Measurements from ENCODE around the gene UAP1L1.

DNA sequence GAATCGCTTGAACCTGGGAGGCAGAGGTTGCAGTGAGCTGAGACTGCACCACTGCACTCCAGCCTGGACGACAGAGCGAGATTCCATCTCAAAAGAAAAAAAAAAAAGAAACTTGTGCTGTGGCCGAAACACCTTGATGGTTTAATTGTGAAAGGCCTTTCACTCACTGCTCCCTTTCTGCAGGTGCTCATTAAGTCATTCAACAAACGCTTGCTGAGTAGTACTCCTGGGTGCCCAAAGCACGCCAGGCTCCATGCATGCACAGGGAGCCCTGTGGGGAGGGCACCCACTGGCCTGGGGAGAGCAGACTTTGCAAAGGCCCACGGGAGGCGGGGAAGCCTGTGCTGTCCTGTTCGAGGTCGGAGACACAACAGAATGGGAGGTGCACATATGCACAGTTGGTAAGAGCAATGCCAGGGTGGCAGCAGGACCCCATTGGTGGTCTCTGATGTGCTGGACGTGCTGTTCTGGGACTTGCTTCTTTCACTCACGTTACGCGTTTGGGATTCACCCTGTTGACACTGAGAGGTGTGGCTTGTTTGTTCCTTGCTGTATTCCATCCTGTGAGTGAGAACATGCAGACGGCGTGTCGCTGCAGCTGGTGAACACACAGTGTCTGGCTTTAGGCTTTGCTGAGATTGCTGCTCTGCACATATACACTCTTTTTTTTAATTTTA is 20.4 kb upstream of the UAP1L1 start:
- TF ChIP-seq, protein P1, sequence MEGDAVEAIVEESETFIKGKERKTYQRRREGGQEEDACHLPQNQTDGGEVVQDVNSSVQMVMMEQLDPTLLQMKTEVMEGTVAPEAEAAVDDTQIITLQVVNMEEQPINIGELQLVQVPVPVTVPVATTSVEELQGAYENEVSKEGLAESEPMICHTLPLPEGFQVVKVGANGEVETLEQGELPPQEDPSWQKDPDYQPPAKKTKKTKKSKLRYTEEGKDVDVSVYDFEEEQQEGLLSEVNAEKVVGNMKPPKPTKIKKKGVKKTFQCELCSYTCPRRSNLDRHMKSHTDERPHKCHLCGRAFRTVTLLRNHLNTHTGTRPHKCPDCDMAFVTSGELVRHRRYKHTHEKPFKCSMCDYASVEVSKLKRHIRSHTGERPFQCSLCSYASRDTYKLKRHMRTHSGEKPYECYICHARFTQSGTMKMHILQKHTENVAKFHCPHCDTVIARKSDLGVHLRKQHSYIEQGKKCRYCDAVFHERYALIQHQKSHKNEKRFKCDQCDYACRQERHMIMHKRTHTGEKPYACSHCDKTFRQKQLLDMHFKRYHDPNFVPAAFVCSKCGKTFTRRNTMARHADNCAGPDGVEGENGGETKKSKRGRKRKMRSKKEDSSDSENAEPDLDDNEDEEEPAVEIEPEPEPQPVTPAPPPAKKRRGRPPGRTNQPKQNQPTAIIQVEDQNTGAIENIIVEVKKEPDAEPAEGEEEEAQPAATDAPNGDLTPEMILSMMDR (IDR thresholded peaks at IDR 0.05; ENCODE audit: insufficient read depth, low read length, poor library complexity, severe bottlenecking), result no peak
- TF ChIP-seq EZH2phosphoT487 (conservative IDR thresholded peaks at IDR 0.05; ENCODE audit: low read length), result no peak

Measured in SU-DHL-6 (cell line).